Spleen (tissue), 11 donors: ENCODE data around the gene C1orf141. TPM values are rescaled to one million over a fixed set of nuclear protein-coding genes. Genes with fewer than 3 reads are reported as not detected.
"Not testable (repeated sequence)": the region's sequence is repeated elsewhere in the genome, so short reads cannot be mapped to it uniquely, and the experiment has no call there.

Experiments used
- DNase-seq: peaks from one replicate; pipeline ENCODE4 v3.0.0-alpha.2; 2020
- H3K27ac ChIP-seq, 8 donors: fragments of 200-600 bp; sonication (generic) in 7 of 8; 1 replicate in 4 of 8; 2 replicates in 4 of 8; pipeline versions ENCODE4 v1.5.0 to v1.8.0; 2016 to 2021; ENCODE audit warnings: inconsistent platforms in 4 of 8, mild to moderate bottlenecking in 4 of 8, moderate library complexity in 1 of 8
- H3K27me3 ChIP-seq, 7 donors: fragments of 200-600 bp; sonication (generic) in 6 of 7; replicated peaks in 1 of 7; 1 replicate in 4 of 7; 2 replicates in 3 of 7; pipeline versions ENCODE4 v1.5.0 to v1.8.0; 2016 to 2021; ENCODE audit warnings: inconsistent platforms in 3 of 7, mild to moderate bottlenecking in 1 of 7
- H3K36me3 ChIP-seq, 6 donors: fragments of 200-600 bp; sonication (generic) in 5 of 6; 1 replicate in 4 of 6; 2 replicates in 2 of 6; pipeline versions ENCODE4 v1.5.0 to v1.8.0; 2016 to 2021; ENCODE audit warnings: inconsistent platforms in 2 of 6
- H3K4me1 ChIP-seq, 6 donors: fragments of 200-600 bp; sonication (generic) in 5 of 6; 1 replicate in 3 of 6; 2 replicates in 3 of 6; pipeline versions ENCODE4 v1.5.0 to v1.8.0; 2016 to 2021; ENCODE audit warnings: inconsistent platforms in 3 of 6
- H3K4me3 ChIP-seq, 8 donors: fragments of 200-600 bp; sonication (generic) in 7 of 8; 1 replicate in 4 of 8; 2 replicates in 4 of 8; pipeline versions ENCODE4 v1.5.0 to v1.8.0; 2016 to 2021; ENCODE audit warnings: inconsistent platforms in 4 of 8, mild to moderate bottlenecking in 4 of 8, moderate library complexity in 2 of 8
- H3K9me3 ChIP-seq, 8 donors: fragments of 200-600 bp; sonication (generic) in 7 of 8; 1 replicate in 4 of 8; 2 replicates in 4 of 8; pipeline versions ENCODE4 v1.5.0 to v1.8.0; 2016 to 2021; ENCODE audit warnings: inconsistent platforms in 4 of 8
- POLR2A ChIP-seq, 3 donors: fragments of 450-650 bp; IDR thresholded peaks; one replicate each; pipeline ENCODE4 v1.5.1; 2017; ENCODE audit warnings: antibody characterized with exemption in 3 of 3, mild to moderate bottlenecking in 1 of 3
- POLR2AphosphoS5 ChIP-seq, 3 donors: sonication (generic); formaldehyde crosslinking; IDR thresholded peaks; one replicate each; pipeline ENCODE4 v1.5.1; 2017; ENCODE audit warnings: antibody characterized with exemption in 3 of 3
- WGBS, 5 donors: extraction: QIAGEN DNeasy Blood & Tissue Kit in 3 of 5; methylation state at CpG; one replicate each; pipeline versions ENCODE4 v1.1.5 to v1.1.7; 2013 to 2018; 5-methylcytosine and 5-hydroxymethylcytosine counted together
- intact Hi-C: fragments of 100-400 bp; cut with DNase I; formaldehyde crosslinking; loops from one replicate; pipeline ENCODE4 v1.15.0; 2023; ENCODE audit warnings: low total_unique reads
- polyA plus RNA-seq, 3 donors: library from polyadenylated mRNA; stranded (reverse); fragments of 200-250 nt; gene quantifications; one replicate each; pipeline ENCODE4 v1.2.1, GENCODE V29; 2013
- total RNA-seq, 7 donors: library from RNA; depleted of rRNA in 3 of 7; stranded (reverse); fragments of >200 nt in 3 of 7; fragmentation: NEBNext Ultra II Directional in 4 of 7; extraction: Animal tissue kit (Norgen Biotek cat#: 25700) in 4 of 7; gene quantifications; one replicate each; pipeline versions ENCODE4 v1.1.0 to v1.2.1, GENCODE V29; 2016 to 2021
- TF ChIP-seq, protein P1 (sequence below), 11 experiments: fragments of 200-600 bp in 7 of 11; fragments of 450-650 bp in 4 of 11; sonication (generic) in 4 of 11; IDR thresholded peaks in 8 of 11; conservative IDR thresholded peaks in 3 of 11; 1 replicate in 7 of 11; 2 replicates in 4 of 11; pipeline versions ENCODE4 v1.4.0 to v1.8.0; 2016 to 2021; ENCODE audit warnings: antibody characterized with exemption in 11 of 11, inconsistent platforms in 4 of 11, mild to moderate bottlenecking in 1 of 11
- donor health status: healthy with polysubstance abuse.
- donor health status: DM: no; HTN: no; CAD: no; lungs with moderate emphysema.
- donor health status: DM: no; HTN: no; CAD: no.
- donor health status: Bipolar disorder and iron deficiency.
- donor health status: healthy.
- donor health status: DM: no; HTN: no; CAD: no.
- donor health status: DM: yes; HTN: yes; CAD: no.

C1orf141 gene
- total and polyA plus RNA-seq, 10 donors, result not detected

DNA sequence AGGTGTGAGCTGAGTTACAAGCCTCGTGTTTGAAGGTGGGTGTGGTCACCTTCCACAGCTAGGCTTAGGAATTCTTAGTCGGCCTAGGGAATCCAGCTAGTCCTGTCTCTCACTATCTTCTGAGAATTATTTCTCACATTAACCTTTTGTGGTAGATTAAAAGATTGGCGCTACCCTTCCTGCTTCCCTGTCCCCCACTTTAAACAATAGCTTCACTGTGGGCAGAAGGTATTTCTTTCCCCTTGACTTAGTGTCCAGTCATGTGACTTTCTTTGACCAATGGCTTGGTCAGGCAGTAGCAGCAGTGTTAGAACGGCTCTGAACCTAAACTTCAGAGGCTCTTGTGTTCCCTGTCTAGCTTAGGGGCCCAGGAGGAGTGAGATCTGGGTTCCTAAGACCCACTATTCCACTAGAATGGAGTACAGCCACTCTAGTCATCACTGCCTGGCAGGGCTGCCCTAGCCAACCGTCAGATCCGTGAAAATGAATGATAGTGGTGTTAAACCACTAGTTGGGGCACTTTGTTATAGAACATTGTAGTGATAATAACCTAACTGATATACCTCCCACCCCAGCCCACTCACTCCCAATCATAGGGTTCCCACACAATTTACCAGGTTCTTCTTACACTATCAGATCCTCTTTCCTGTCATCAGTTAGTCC, 13.9 kb upstream of the C1orf141 start:
- Histone ChIP-seq H3K36me3 (no peaks in the 10 kb centered on the region), H3K9me3 (no peaks in the 10 kb centered on the region), H3K4me3 (no peak overlapping the region), H3K27me3 (peaks cover 0 to 4% (median 0%) of the 10 kb centered on the region in 7 donors), H3K27ac (no peak overlapping the region), H3K4me1 (peaks cover 0 to 12% (median 9%) of the 10 kb centered on the region in 6 donors)
- intact Hi-C loops, result loop anchor here (5.0 kb wide), 1 partner anchor 156 kb away; no protein-coding TSS in a partner anchor
- 50 to 71% (median 54%) methylated on average over 6 of the region's 6 CpGs for WGBS, 5 donors
- TF ChIP-seq POLR2AphosphoS5 (IDR thresholded peaks at IDR 0.05) (no peak), POLR2A (IDR thresholded peaks at IDR 0.05) (no peak)
- TF ChIP-seq, protein P1, sequence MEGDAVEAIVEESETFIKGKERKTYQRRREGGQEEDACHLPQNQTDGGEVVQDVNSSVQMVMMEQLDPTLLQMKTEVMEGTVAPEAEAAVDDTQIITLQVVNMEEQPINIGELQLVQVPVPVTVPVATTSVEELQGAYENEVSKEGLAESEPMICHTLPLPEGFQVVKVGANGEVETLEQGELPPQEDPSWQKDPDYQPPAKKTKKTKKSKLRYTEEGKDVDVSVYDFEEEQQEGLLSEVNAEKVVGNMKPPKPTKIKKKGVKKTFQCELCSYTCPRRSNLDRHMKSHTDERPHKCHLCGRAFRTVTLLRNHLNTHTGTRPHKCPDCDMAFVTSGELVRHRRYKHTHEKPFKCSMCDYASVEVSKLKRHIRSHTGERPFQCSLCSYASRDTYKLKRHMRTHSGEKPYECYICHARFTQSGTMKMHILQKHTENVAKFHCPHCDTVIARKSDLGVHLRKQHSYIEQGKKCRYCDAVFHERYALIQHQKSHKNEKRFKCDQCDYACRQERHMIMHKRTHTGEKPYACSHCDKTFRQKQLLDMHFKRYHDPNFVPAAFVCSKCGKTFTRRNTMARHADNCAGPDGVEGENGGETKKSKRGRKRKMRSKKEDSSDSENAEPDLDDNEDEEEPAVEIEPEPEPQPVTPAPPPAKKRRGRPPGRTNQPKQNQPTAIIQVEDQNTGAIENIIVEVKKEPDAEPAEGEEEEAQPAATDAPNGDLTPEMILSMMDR (IDR thresholded peaks at IDR 0.05 in 8 of 11, conservative IDR thresholded peaks at IDR 0.05 in 3 of 11), result no peak
- DNase-seq, result no peak

DNA sequence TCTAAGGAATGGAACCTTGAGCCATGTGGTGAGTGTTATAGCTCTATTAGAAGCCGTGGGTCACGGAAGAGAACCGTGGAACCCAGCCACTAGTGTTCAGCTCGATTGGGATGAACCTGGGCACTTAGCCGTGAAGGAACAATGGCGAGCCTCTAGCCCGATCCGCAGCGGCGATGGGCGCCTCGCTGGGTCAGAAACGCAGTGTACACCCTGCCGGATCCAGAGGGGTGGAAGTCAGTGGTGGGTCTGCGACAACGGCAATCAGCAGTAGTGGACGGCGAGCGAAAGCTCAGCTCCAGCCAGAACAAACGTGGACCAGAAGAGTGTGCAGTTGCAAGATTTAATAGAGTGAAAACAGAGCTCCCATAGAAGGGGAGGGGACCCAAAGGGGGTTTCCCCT, 13.2 kb upstream of the C1orf141 start:
- peaks cover 0 to 12% (median 9%) of the 10 kb centered on the region in 6 donors for H3K4me1 ChIP-seq
- H3K4me3 ChIP-seq, H3K9me3 ChIP-seq, H3K27ac ChIP-seq, H3K27me3 ChIP-seq, H3K36me3 ChIP-seq: not testable (repeated sequence)
- intact Hi-C loops, result loop anchor here (5.0 kb wide), 1 partner anchor 156 kb away; no protein-coding TSS in a partner anchor
- WGBS, 5 donors, result 88 to 94% (median 91%) methylated on average over 20 of the region's 20 CpGs
- DNase-seq, result peak; percentile 75

DNA sequence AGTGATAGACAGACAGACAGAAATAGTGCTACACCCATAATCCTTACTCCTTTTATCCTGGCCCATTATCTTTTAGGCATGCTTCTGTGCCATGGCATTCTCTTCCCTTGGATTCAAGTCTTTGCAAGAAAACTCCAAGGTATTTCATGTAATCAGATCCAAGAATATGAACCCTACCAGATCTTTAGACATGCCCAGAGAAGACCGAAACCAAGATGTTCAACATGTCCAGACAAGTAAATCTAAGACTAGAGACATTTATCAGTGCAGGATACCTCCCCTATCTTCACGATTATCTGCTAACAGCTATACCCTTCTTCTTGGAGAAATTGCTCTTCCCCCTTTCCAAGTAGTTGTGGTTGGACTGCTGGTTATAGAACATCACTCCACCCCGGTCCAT, 11.8 kb upstream of the C1orf141 start:
- 91 to 97% (median 95%) methylated on average over 3 of the region's 3 CpGs for WGBS, 5 donors
- no peak for DNase-seq

DNA sequence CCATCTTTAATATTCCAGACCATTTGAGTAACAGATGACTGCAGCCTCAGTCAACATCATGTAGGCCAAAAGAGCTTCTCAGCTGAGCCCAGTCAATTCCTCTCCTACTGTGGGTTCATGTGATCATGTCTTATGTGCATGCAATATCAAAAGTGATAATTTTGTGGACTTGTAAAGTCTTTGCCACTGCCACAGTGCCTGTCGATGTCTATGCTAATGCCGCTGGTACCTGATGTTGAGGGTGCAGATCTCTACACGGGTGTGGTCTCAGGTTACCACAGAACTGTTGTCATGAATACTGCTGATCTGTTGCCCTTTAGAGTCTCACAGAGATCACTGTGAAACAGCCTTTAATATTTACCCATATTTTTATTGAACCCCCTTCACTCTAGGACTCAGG, 11.3 kb upstream of the C1orf141 start:
- Histone ChIP-seq H3K9me3 (no peaks in the 10 kb centered on the region), H3K27ac (no peak overlapping the region), H3K4me3 (no peak overlapping the region), H3K27me3 (peaks cover 0 to 4% (median 0%) of the 10 kb centered on the region in 7 donors), H3K36me3 (no peaks in the 10 kb centered on the region), H3K4me1 (peaks cover 0 to 15% (median 9%) of the 10 kb centered on the region in 6 donors)
- DNase-seq, result no peak
- intact Hi-C loops, result loop anchor here (5.0 kb wide), 1 partner anchor 154 kb away; no protein-coding TSS in a partner anchor
- WGBS, 5 donors, result 85 to 91% (median 90%) methylated on average over 3 of the region's 3 CpGs
- TF ChIP-seq POLR2AphosphoS5 (IDR thresholded peaks at IDR 0.05) (no peak), POLR2A (IDR thresholded peaks at IDR 0.05) (no peak)
- TF ChIP-seq, protein P1 (IDR thresholded peaks at IDR 0.05 in 8 of 11, conservative IDR thresholded peaks at IDR 0.05 in 3 of 11), result no peak

More for the DNA sequence above, 11.8 kb upstream of the C1orf141 start:
- H3K4me1 ChIP-seq, result peaks cover 0 to 15% (median 9%) of the 10 kb centered on the region in 6 donors
- peaks cover 0 to 4% (median 0%) of the 10 kb centered on the region in 7 donors for H3K27me3 ChIP-seq
- no peak overlapping the region for H3K4me3 ChIP-seq
- no peak overlapping the region for H3K27ac ChIP-seq
- intact Hi-C loops, result loop anchor here (5.0 kb wide), 1 partner anchor 154 kb away; no protein-coding TSS in a partner anchor
- TF ChIP-seq POLR2A (IDR thresholded peaks at IDR 0.05), result no peak
- no peak for TF ChIP-seq POLR2AphosphoS5 (IDR thresholded peaks at IDR 0.05)
- TF ChIP-seq, protein P1 (IDR thresholded peaks at IDR 0.05 in 8 of 11, conservative IDR thresholded peaks at IDR 0.05 in 3 of 11), result no peak
- H3K36me3 ChIP-seq, result no peaks in the 10 kb centered on the region
- no peaks in the 10 kb centered on the region for H3K9me3 ChIP-seq
